GM19438 (cell line): ENCODE results near the gene ATXN2L.
"Not testable (repeated sequence)": the region's sequence is repeated elsewhere in the genome, so short reads cannot be mapped to it uniquely, and the experiment has no call there.

Source experiments
- ATAC-seq: cut with Tn5 transposase; IDR thresholded peaks from one replicate; pipeline ENCODE4 v1.9.1; 2021; ENCODE audit warnings: low read depth; ENCODE audit not compliant: unreplicated experiment

Gene ATXN2L

DNA sequence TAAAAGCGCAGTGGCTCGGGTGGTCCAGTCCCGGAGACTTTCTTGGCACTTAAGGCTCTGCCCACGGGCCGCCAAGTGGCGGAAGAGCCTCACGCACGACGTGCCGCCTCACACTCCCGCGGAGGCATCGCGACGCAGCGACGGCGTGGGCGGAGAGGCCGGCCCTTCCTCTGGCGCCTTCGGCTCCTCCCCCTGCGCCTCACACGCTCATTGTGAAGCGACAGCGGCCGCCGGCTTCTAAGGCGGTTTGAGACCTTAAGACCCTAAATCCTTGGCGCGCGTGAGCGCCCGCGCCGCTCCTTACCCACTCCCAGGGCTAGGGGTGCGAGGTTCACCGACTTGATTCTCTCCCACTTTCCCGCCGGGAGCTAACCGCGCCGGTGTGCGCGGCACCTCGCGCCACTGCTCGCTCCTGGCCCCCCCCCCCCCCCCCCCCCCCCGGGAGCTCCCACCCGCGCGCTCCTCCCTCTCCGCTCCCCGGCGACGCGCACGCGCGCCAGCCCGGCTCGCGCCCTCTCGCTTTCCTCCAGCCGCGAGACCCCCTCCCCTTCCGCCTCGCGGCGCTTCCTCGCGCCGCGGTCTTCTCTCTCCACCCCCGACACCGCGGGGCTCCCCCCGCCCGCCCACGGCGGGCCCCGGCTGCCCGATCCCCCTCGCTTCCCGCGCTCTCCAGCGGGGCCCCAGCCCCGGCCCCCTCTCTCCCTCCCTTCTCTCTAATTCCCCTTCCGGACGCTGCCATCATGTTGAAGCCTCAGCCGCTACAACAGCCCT is at the start of gene ATXN2L:
TSS of gene ATXN2L (plus strand) at position 480 of the 771 bp plus-strand sequence. CDS start at position 741, 261 bp downstream.
- ATAC-seq: no peak

DNA sequence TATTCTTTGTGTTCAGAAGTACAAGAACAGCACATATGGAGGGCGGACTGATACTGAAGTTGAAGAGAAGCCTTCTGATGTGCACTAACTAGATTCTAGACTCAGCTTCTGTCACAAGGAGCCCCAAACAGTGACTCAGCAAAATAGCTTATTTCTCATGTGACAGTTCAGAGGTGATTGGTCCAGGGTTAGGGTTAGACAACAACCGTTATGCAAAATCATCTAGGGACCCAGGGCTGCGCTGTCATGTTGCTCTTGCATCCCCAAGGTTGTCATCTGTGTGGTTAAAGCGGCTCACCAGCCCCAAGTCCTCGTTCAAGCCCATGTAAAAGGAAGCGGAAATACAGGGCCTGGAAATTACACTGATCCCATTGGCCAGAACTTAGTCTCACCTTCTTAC is 41.1 kb upstream of the ATXN2L start:
- not testable (repeated sequence) for ATAC-seq

- not testable (repeated sequence) for ATAC-seq
Observed at GRCh38 chr16:28782357-28782756, 40.4 kb upstream of the ATXN2L start.

- not testable (repeated sequence) for ATAC-seq
Observed at GRCh38 chr16:28802235-28803019, 20.4 kb upstream of the ATXN2L start.

GRCh38 chr16:28807445-28808120 is 15.2 kb upstream of the ATXN2L start:
- ATAC-seq: not testable (repeated sequence)

DNA sequence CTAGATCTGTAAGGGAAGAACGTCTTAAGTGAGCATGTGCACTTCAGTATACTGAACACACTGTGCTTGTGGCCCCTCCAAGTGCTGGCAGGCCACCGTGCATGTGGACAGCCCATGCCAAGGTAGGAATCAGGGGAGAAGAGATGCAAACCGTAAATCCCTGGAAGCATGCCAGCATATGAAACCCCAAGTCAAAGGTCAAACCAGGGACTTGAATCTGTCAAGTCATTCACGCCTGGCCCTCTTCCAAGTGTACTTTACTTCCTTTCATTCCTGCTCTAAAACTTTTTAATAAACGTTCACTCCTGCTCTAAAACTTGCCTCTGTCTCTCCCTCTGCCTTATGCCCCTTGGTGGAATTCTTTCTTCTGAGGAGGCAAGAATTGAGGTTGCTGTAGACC is 2.8 kb upstream of the ATXN2L start:
- ATAC-seq: no peak

DNA sequence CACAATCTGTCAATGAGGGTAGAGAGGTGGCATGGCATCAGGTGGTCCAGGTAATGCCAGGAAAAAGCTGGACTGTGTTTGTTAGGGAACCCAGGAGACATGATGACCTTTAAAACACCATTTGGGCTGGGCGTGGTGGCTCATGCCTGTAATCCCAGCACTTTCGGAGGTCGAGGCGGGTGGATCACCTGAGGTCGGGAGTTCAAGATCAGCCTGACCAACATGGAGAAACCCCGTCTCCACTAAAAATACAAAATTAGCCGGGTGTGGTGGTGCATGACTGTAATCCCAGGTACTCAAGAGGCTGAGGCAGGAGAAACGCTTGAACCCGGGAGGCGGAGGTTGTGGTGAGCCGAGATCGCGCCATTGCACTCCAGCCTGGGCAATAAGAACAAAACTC is 2.3 kb upstream of the ATXN2L start:
- ATAC-seq: not testable (repeated sequence)

DNA sequence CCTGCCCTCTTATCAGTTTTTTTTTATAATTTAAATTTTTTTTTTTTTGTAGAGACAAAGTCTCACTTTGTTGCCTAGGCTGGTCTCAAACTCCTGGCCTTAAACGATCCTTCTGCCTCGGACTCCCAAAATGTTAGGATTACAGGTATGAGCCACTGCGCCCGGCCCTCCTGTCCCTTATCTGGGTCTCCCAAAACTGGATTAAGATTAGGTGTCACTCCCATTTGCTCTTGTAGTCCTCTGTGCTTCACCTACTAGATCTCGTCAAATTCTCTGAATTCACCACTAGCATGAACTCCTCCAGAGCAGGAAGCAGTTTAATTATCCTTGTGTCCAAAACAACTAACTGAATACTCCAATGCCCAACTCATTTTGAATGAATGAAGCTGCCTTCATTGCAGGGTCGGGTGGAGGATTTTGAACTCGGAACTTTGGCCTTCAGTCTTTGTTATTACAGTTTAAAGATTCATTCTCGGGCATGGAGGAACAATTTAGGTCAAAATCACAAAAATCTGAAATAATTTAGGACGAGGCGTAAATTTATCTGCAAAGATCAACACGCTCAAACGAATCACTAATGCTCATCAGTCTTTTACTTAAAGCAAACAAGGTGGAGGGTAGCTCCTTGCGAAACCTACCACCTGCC is 802 bp upstream of the ATXN2L start:
- ATAC-seq: no peak

DNA sequence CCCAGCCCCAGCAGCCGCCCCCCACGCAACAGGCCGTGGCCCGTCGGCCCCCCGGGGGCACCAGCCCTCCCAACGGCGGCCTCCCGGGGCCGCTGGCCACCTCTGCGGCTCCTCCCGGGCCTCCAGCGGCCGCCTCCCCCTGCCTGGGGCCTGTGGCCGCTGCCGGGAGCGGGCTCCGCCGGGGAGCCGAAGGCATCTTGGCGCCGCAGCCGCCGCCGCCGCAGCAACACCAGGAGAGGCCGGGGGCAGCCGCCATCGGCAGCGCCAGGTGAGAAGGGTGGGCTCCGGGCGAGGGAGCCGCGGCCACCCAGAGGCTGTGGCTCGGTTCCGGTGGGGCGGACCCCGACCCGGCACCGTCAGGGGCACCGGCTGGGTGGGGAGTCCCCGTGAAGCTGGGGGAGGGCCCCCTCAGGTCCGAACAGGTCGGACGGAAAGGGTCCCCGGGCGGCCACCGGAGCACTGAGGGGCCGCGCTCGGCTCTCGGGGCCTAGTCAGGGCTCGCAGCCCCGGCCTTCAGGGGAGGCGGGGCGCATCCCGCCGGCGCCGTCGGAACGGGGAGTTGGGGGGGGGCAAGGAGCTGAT is 583 bp downstream of the ATXN2L start:
- ATAC-seq: peak; percentile 23

- ATAC-seq: peak; percentile 59
Observed at GRCh38 chr16:28823873-28824716, 1.3 kb downstream of the ATXN2L start.

DNA sequence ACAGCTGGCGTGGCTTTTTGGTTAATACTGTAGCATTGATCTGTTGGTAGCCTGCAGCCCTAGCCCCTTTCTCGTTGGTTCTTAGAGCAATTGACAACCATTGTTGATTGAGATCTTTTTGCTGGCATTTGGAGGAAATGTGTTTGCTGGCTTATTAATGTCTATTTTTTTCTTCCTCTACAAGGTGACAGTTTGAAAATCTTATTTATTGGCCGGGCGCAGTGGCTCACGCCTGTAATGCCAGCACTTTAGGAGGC is 1.8 kb downstream of the ATXN2L start:
- ATAC-seq: no peak

DNA sequence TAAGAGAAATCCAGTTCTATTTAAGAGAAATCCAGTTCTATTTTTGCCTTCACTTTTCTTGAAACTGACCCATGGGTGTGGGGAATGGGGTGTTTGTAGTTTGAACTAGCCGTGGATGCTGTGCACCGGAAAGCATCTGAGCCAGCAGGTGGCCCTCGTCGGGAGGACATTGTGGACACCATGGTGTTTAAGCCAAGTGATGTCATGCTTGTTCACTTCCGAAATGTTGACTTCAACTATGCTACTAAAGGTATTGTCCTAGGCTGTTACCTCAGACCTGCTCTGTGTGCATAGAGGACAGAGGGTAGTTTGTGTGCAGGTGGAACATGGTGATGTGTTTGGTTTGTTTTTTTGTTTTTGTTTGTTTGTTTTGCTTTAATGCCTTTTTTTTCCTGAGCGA is 3.3 kb downstream of the ATXN2L start:
- no peak for ATAC-seq

GRCh38 chr16:28829747-28830146 is 6.9 kb downstream of the ATXN2L start:
- no peak for ATAC-seq

DNA sequence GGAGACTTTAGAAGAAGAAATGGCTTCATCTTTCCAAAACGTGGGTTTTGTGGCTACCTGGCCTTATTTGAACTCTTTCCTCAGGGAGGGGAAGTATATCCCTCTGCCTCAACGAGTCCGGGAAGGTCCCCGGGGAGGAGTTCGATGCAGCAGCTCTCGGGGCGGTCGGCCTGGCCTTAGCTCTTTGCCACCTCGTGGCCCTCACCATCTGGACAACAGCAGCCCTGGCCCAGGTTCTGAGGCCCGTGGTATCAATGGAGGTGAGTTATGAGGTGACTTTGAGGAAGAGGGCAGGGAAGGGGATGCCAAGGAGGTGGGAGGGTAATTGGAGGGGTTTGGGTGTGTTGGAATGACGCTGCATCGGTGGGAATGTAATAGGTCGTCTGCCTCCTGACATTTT is 7.7 kb downstream of the ATXN2L start:
- ATAC-seq: no peak

DNA sequence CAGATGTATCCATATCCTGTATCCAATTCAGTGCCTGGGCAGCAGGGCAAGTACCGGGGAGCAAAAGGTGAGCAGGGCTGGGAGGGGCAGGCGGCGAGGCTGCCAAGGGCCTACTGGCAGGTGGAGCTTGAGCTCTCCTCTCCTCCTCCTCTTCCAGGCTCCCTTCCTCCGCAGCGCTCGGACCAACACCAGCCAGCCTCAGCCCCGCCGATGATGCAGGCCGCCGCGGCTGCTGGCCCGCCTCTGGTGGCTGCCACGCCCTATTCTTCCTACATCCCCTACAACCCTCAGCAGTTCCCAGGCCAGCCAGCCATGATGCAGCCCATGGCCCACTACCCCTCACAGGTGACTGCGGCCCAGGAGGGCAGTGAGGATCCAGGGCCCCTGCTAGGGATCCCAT is 11.6 kb downstream of the ATXN2L start:
- ATAC-seq: no peak

GRCh38 chr16:28834873-28835863 is 12.4 kb downstream of the ATXN2L start:
- no peak for ATAC-seq

- ATAC-seq: no peak
Observed at GRCh38 chr16:28835864-28836760, 13.3 kb downstream of the ATXN2L start.

DNA sequence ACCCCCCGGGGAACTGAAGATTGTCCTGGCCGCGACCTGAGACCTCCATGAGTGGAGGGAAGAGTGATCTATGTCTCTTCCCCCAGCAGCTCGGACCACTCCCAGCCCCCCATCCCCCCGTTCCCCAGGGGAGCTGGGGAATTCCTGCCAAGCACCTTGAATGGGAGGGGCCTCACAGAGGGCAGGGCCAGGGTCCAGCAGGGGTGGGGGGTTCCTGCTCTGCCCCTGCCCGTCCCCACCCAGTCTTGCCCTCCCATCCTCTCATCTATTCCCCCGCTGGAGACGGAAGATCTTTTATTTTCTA is 13.9 kb downstream of the ATXN2L start:
- ATAC-seq: no peak
